Stimulated activated effector memory CD8-positive, alpha-beta T cell treated with anti-CD3 and anti-CD28 coated beads, Interleukin-12 subunit alpha, Interleukin-12 subunit beta, amount 100 ng/mL, for 72 hours (primary cell): ENCODE measurements around the gene AFAP1.
A peak's percentile ranks its signal among the peaks of the same experiment; 100 is the strongest.

Experiments
- ATAC-seq: fragments of 150-1000 bp; cut with Tn5 transposase; 2 replicates; pipeline ENCODE4 v1.10.0; 2021
- DNase-seq, 2 donors: peaks; one replicate each; pipeline ENCODE4 v3.0.0; 2021 to 2022; ENCODE audit warnings: low spot score in 2 of 2
- H3K27ac Mint-ChIP-seq: one replicate; pipeline ENCODE4 v1.8.0; 2022; ENCODE audit warnings: mild to moderate bottlenecking, mixed read lengths
- H3K36me3 Mint-ChIP-seq: one replicate; pipeline ENCODE4 v1.8.0; 2022; ENCODE audit warnings: mild to moderate bottlenecking, mixed read lengths
- H3K4me1 Mint-ChIP-seq: one replicate; pipeline ENCODE4 v1.8.0; 2022; ENCODE audit warnings: mixed read lengths
- H3K4me3 Mint-ChIP-seq: one replicate; pipeline ENCODE4 v1.8.0; 2022; ENCODE audit warnings: mild to moderate bottlenecking, mixed read lengths
- H3K9me3 Mint-ChIP-seq: one replicate; pipeline ENCODE4 v1.8.0; 2022; ENCODE audit warnings: mixed read lengths

Gene AFAP1

DNA sequence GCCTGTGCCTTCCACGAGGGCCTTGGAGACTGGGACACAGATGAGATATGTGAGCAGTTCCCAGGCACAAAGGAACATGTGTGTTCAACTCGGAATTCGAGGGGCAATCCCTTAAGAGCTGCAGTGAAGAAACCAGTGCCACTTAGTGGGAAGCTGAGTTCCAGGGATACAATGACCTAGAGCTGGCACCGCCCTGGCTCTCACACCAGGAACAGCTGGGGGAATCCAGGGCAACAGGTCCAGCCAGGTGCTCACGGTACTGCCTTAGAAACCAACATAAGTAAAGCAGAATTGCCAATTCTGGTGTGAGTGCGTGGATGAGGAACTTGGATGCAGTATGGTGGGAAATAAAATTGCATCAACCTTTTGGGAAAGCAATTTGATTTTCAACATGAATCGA, 122.9 kb downstream of the AFAP1 start:
- H3K4me1 Mint-ChIP-seq, result peaks cover 6% of the 10 kb centered on the region
- H3K4me3 Mint-ChIP-seq, result no peak overlapping the region
- no peak for ATAC-seq
- no peaks in the 10 kb centered on the region for H3K9me3 Mint-ChIP-seq
- no peak for DNase-seq
- H3K27ac Mint-ChIP-seq, result no peak overlapping the region
- peaks cover 43% of the 10 kb centered on the region for H3K36me3 Mint-ChIP-seq

DNA sequence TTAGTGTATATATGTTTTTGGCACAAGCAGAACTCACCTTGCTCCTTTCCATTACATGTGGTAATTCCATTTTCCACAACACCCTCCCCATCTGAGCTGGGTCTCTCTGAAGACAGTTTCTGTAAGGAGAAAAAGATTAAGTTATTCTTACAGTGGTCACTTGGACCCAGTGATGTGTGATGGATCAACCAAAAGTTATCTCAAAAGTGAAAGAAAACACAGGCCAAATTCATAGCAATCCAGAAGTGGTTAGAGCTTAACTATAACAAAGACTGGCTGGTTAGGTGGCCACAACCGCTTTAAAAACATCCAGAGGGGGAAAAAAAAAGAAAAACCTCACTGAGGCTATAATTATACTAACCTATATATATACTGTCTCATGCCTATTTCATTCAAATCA, 123.7 kb downstream of the AFAP1 start:
- Mint-ChIP-seq H3K36me3 (peaks cover 47% of the 10 kb centered on the region), H3K27ac (no peak overlapping the region), H3K4me1 (peaks cover 6% of the 10 kb centered on the region), H3K9me3 (no peaks in the 10 kb centered on the region), H3K4me3 (no peak overlapping the region)
- no peak for DNase-seq
- no peak for ATAC-seq

DNA sequence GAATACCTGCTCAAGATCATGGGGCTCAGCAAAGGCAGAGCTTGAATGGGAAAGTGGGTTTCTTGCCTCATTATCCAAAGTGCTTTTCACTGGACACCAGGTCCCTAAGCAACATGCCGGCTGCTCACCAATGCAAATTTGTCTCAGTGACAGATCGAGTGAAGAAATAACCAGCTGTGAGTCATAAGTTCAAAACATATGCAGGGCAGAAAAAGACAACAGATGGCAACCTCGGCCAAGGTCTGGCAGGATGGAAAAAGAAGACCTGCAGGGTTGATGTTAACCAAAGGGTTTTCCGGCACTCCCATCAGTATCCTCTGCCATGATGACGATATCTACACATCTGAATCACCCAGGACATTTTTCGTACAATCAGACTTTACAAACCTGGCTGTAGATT, 124.1 kb downstream of the AFAP1 start:
- Mint-ChIP-seq H3K27ac (no peak overlapping the region), H3K9me3 (no peaks in the 10 kb centered on the region), H3K4me1 (peaks cover 6% of the 10 kb centered on the region), H3K4me3 (no peak overlapping the region), H3K36me3 (peaks cover 50% of the 10 kb centered on the region)
- ATAC-seq (no peak), DNase-seq (no peak)

GRCh38 chr4:7814451-7814850, 125.2 kb downstream of the AFAP1 start:
- ATAC-seq, result no peak
- H3K4me3 Mint-ChIP-seq, result no peak overlapping the region
- DNase-seq, result no peak
- peaks cover 58% of the 10 kb centered on the region for H3K36me3 Mint-ChIP-seq
- no peaks in the 10 kb centered on the region for H3K4me1 Mint-ChIP-seq
- H3K27ac Mint-ChIP-seq, result peak overlapping the region; percentile 48
- no peaks in the 10 kb centered on the region for H3K9me3 Mint-ChIP-seq

- Mint-ChIP-seq H3K27ac (peak overlapping the region; percentile 48), H3K4me1 (peaks cover 3% of the 10 kb centered on the region), H3K4me3 (no peak overlapping the region), H3K36me3 (peaks cover 66% of the 10 kb centered on the region), H3K9me3 (no peaks in the 10 kb centered on the region)
- DNase-seq, result no peak
- ATAC-seq, result peak; percentile 61
Measured at GRCh38 chr4:7813674-7814073, 126.0 kb downstream of the AFAP1 start.

DNA sequence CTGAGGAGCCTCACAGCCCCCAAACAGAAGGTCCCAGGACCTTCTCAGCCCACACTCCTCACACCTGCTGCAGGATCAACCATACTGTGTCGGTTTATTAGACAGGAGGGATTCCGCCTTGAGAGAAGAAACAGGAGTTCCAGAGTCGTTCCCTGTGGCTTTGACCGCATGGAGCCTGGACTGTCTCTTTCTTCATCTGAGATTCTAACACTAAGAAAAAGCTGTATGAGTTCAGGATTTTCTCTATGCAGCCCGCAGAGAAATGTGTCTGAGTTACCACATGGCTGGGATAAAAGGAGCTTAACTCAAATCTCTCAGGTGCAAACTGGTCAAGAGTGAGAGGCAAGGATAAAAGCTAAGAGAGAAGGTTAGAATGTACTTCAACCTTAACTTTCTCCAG, 126.7 kb downstream of the AFAP1 start:
- Mint-ChIP-seq H3K36me3 (peaks cover 71% of the 10 kb centered on the region), H3K4me3 (no peak overlapping the region), H3K9me3 (no peaks in the 10 kb centered on the region), H3K4me1 (peaks cover 6% of the 10 kb centered on the region), H3K27ac (no peak overlapping the region)
- DNase-seq (no peak), ATAC-seq (no peak)

GRCh38 chr4:7812231-7812857, 127.3 kb downstream of the AFAP1 start:
- ATAC-seq (no peak), DNase-seq (no peak)
- H3K36me3 Mint-ChIP-seq, result peaks cover 68% of the 10 kb centered on the region
- H3K4me3 Mint-ChIP-seq, result no peak overlapping the region
- peaks cover 6% of the 10 kb centered on the region for H3K4me1 Mint-ChIP-seq
- H3K27ac Mint-ChIP-seq, result no peak overlapping the region
- no peaks in the 10 kb centered on the region for H3K9me3 Mint-ChIP-seq

- peaks cover 6% of the 10 kb centered on the region for H3K4me1 Mint-ChIP-seq
- peaks cover 61% of the 10 kb centered on the region for H3K36me3 Mint-ChIP-seq
- DNase-seq (no peak), ATAC-seq (no peak)
- no peak overlapping the region for H3K4me3 Mint-ChIP-seq
- H3K9me3 Mint-ChIP-seq, result no peaks in the 10 kb centered on the region
- H3K27ac Mint-ChIP-seq, result no peak overlapping the region
Measured at GRCh38 chr4:7811536-7812191, 128.0 kb downstream of the AFAP1 start.

DNA sequence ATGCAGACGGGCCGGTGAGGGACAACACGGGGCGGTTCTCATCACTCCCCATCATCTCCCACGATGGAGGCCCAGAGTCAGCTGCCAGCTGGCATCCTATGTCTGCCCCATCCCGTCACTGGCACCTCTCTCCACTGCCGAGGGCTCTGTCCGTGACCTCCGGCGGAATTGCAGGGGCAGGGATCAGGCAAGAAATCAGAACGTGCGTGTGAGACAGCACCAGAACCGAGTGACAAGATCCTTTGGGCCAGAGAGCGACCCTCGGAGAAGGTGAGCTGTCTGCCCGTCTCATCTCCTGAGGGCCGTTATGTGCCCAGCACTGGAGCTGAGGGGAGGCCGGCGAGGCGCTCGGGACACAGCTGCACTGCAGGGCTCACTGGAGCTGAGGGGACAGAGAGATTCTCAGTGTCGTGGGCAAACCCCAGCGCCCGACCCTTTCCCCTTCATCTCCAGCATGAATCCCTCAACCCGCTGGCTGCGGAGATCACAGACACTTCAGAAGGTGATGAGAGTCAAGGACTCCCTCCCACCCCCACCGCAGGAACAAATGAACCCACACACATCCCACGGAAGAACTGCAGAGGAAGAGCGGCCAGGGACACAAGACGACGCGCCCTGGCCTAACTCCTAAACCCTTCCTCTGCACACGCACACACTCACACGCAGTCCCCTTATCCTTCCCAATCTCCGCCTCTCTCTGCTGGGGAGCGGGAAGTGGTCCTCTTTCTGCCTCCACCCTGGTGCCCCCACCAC, 128.7 kb downstream of the AFAP1 start:
- no peak for ATAC-seq
- H3K36me3 Mint-ChIP-seq, result peaks cover 54% of the 10 kb centered on the region
- peaks cover 6% of the 10 kb centered on the region for H3K4me1 Mint-ChIP-seq
- H3K9me3 Mint-ChIP-seq, result no peaks in the 10 kb centered on the region
- no peak overlapping the region for H3K27ac Mint-ChIP-seq
- DNase-seq, result no peak
- H3K4me3 Mint-ChIP-seq, result no peak overlapping the region

- DNase-seq (no peak), ATAC-seq (no peak)
- H3K4me1 Mint-ChIP-seq, result peaks cover 12% of the 10 kb centered on the region
- no peak overlapping the region for H3K27ac Mint-ChIP-seq
- no peaks in the 10 kb centered on the region for H3K9me3 Mint-ChIP-seq
- H3K4me3 Mint-ChIP-seq, result no peak overlapping the region
- peaks cover 36% of the 10 kb centered on the region for H3K36me3 Mint-ChIP-seq
Measured at GRCh38 chr4:7808752-7809151, 130.9 kb downstream of the AFAP1 start.

DNA sequence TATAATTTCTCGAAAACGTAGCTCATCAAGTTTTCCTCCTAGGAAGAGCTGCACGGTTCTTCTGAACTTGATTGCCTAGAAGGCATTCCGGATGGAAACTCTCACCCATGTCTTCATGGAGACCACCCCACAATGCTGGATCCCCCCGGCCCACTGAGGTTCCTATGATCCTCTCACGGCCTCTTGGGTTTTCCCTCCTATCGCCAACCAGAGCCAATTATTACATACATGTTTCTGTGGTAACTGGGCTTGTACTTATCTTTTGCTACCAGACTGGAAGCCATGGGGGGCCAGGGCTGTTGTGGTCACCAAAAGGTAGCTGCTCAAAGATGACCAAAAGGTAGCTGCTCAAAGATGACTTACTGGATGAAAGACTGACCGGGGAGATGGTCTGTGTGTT, 131.5 kb downstream of the AFAP1 start:
- no peak overlapping the region for H3K27ac Mint-ChIP-seq
- ATAC-seq, result no peak
- H3K9me3 Mint-ChIP-seq, result no peaks in the 10 kb centered on the region
- peaks cover 12% of the 10 kb centered on the region for H3K4me1 Mint-ChIP-seq
- H3K4me3 Mint-ChIP-seq, result no peak overlapping the region
- peaks cover 31% of the 10 kb centered on the region for H3K36me3 Mint-ChIP-seq
- no peak for DNase-seq

DNA sequence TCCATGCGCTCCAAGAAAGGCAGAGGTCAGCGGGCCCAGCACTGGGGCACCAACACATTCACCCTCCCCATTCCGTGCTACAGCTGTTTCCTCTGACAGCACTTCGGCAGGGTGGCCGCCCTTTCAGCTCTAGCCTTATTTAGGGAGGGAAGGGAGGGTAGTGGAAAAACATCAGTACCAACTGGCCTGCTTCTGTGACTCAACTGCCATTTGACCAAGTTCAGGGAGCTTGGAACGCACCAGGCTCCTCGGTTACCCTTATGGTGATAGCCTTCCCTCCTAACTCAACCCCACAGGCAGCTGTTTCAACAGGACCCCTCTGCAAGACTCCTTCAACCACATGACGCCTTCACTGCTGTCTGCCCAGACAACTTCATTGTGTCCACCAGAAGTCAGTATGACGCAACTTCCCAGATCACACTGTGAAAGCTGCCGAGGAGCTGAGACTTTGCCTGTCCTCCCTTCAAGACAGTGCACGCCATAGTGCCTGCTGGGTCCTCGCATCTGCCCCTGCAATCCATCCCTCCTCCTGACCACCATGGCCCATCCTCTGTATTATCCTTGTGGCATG, 132.2 kb downstream of the AFAP1 start:
- Mint-ChIP-seq H3K4me3 (no peak overlapping the region), H3K27ac (no peak overlapping the region), H3K36me3 (peaks cover 29% of the 10 kb centered on the region), H3K9me3 (no peaks in the 10 kb centered on the region), H3K4me1 (peaks cover 12% of the 10 kb centered on the region)
- no peak for DNase-seq
- ATAC-seq, result no peak

- Mint-ChIP-seq H3K9me3 (no peaks in the 10 kb centered on the region), H3K4me3 (no peak overlapping the region), H3K36me3 (peaks cover 36% of the 10 kb centered on the region), H3K27ac (no peak overlapping the region), H3K4me1 (peaks cover 18% of the 10 kb centered on the region)
- no peak for DNase-seq
- ATAC-seq, result no peak
Measured at GRCh38 chr4:7806338-7807090, 133.1 kb downstream of the AFAP1 start.

DNA sequence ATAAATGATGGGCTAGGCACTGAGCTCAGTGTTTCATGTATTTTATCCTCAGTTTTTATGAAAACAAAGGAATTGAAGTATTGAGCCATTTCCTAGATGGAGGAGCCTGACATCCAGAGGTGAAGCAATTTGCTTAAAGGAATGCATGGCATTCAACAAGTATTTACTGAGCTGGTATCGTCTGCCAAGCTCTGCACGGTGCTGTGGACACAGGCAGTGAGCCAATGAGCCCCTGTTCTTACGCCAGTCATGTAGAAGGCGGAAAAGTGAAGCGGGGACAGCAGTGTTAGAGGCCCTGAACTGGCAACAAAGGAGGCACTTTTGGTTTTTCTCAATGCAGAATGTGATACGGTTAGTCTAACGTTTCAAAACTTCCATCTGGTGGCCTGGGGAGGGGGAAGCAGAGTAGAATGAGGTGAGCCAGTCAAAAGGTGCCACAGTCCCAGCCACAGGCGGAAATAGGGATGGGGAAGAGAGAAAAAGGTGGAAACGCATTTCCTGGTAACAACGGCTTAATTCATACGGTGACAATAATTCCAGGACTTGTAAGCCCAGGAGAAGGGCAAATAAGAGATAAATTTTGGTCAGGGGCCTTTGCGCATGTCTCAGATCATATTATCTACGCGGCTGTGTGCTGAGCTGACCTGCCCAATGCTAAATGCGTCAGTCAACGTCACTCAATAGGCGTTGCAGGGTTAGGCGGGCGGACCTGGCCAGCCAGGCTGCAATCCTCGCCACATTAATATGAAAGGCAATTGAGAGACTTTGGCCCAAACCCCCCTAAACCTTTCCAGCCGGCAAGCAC, 133.9 kb downstream of the AFAP1 start:
- Mint-ChIP-seq H3K27ac (no peak overlapping the region), H3K4me1 (peaks cover 18% of the 10 kb centered on the region), H3K4me3 (no peak overlapping the region), H3K36me3 (peaks cover 38% of the 10 kb centered on the region), H3K9me3 (no peaks in the 10 kb centered on the region)
- ATAC-seq (no peak), DNase-seq (no peak)
